GM23248 (cell line): ENCODE results near the gene MYL12B. TPM values are rescaled to one million over a fixed set of nuclear protein-coding genes. Genes with fewer than 3 reads are reported as not detected.
A peak's percentile ranks its signal among the peaks of the same experiment; 100 is the strongest.

Source experiments
- DNase-seq: peaks from one replicate; pipeline ENCODE4 v3.0.0-alpha.2; 2015
- H2AFZ ChIP-seq: fragments of 200-600 bp; sonication (generic); 2 replicates; pipeline ENCODE4 v1.6.1; 2016; ENCODE audit warnings: antibody characterized with exemption
- H3F3A ChIP-seq: fragments of 200-600 bp; sonication (generic); 2 replicates; pipeline ENCODE4 v1.6.1; 2016; ENCODE audit warnings: mild to moderate bottlenecking, antibody characterized with exemption, mixed run types; ENCODE audit not compliant: insufficient read depth
- H3K27ac ChIP-seq: fragments of 200-600 bp; sonication (generic); 2 replicates; pipeline ENCODE4 v1.5.1; 2016; ENCODE audit warnings: mild to moderate bottlenecking
- H3K27me3 ChIP-seq: fragments of 200-600 bp; sonication (generic); replicated peaks from 2 replicates; pipeline ENCODE4 v1.6.1; 2016; ENCODE audit warnings: mild to moderate bottlenecking; ENCODE audit not compliant: insufficient read depth
- H3K36me3 ChIP-seq: fragments of 200-600 bp; sonication (generic); 2 replicates; pipeline ENCODE4 v1.6.1; 2016; ENCODE audit warnings: low read depth, mild to moderate bottlenecking
- H3K4me1 ChIP-seq: fragments of 200-600 bp; sonication (generic); 2 replicates; pipeline ENCODE4 v1.6.1; 2016; ENCODE audit warnings: mild to moderate bottlenecking; ENCODE audit not compliant: insufficient read depth
- H3K4me2 ChIP-seq: fragments of 200-600 bp; sonication (generic); one replicate; pipeline ENCODE4 v1.6.1; 2016; ENCODE audit warnings: mild to moderate bottlenecking; ENCODE audit not compliant: unreplicated experiment
- H3K4me3 ChIP-seq: fragments of 200-600 bp; sonication (generic); 2 replicates; pipeline ENCODE4 v1.5.1; 2016; ENCODE audit warnings: mild to moderate bottlenecking
- H3K79me2 ChIP-seq: fragments of 200-600 bp; sonication (generic); 2 replicates; pipeline ENCODE4 v1.6.1; 2016; ENCODE audit warnings: mild to moderate bottlenecking; ENCODE audit not compliant: insufficient read depth
- H3K9ac ChIP-seq: fragments of 200-600 bp; sonication (generic); 2 replicates; pipeline ENCODE4 v1.6.1; 2016; ENCODE audit warnings: mild to moderate bottlenecking
- H3K9me2 ChIP-seq: fragments of 200-600 bp; sonication (generic); 2 replicates; pipeline ENCODE4 v1.6.1; 2016; ENCODE audit warnings: mixed run types, mild to moderate bottlenecking, moderate library complexity; ENCODE audit not compliant: insufficient read depth
- H3K9me3 ChIP-seq: fragments of 200-600 bp; sonication (generic); one replicate; pipeline ENCODE4 v1.6.1; 2017; ENCODE audit warnings: low read depth
- H4K20me1 ChIP-seq: fragments of 200-600 bp; sonication (generic); 2 replicates; pipeline ENCODE4 v1.6.0; 2016; ENCODE audit not compliant: insufficient read depth
- EZH2 ChIP-seq: fragments of 200-600 bp; sonication (generic); IDR thresholded peaks from 2 replicates; pipeline ENCODE4 v1.6.1; 2018; ENCODE audit warnings: antibody characterized with exemption, mild to moderate bottlenecking; ENCODE audit not compliant: insufficient read depth, poor library complexity, severe bottlenecking
- EZH2phosphoT487 ChIP-seq: fragments of 200-600 bp; sonication (generic); IDR thresholded peaks from 2 replicates; pipeline ENCODE4 v1.6.1; 2018; ENCODE audit warnings: antibody characterized with exemption, moderate library complexity, mild to moderate bottlenecking, low read depth; ENCODE audit not compliant: insufficient read depth
- WGBS, 2 experiments: methylation state at CpG; one replicate each; pipeline ENCODE4 v1.1.6; 2015 to 2017; ENCODE audit warnings: low lambda C conversion rate in 2 of 2, low coverage in 1 of 2; ENCODE audit errors: missing lambda C conversion rate in 2 of 2; 5-methylcytosine and 5-hydroxymethylcytosine counted together
- in situ Hi-C: fragments of 300-500 bp; cut with MboI; formaldehyde crosslinking; loops from 2 replicates; pipeline ENCODE4 v1.15.0; 2020
- polyA plus RNA-seq: library from polyadenylated mRNA; unstranded; fragments of >200 nt; fragmentation: Nextera tagmentation; extraction: Ambion mirVana; gene quantifications from 2 replicates; pipeline ENCODE4 v1.2.1, GENCODE V29; 2016
- total RNA-seq: library from RNA; depleted of rRNA; stranded (reverse); fragments of >200 nt; shearing (Covaris generic); gene quantifications from 2 replicates; pipeline ENCODE4 v1.2.3, GENCODE V29; 2014

Gene MYL12B
- total and polyA plus RNA-seq, 2 experiments from 2014 or later: 614 to 1,219 TPM

DNA sequence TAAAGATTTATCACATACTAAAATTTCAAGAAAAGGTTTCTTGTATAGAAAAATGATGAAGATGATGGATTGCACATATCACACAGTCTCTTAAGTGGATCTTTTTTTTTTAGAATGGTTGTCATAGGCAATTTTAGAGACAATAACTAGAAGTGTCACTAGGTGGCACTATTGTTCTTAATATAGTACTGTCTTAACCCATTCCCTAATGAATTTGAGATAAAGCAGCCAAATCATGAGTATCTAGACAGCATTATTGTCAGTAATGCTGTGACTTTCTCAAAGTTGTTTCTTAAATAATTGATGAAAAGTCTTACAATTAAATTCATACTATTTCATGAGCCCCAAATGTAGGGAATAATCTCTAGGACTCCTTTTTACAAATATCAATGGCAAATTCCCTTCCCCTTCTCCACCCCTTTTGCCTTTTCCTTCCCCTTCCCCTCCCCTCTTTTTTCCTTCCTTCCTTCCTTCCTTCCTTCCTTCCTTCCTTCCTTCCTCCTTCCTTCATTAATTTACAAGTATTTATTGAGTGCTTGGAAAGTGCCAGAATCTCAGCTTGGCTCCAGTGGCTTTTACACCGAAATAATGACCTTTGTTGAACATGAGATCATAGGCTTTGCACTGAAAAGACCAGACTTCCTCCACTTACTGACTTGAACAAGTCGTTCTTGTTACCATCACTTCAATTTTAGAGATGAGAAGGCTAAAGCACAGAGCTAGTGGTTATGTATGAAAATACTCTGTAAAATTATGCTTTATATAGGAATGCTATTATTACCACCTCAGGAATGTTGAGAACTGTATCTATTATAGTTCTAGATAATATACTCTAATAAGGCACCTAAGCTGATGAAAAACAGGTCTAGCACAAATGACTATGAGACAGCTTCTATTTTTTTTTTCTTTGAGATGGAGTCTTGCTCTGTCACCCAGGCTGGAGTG, 19.8 kb downstream of the MYL12B start:
- Histone ChIP-seq H3K36me3 (peaks cover 27% of the 10 kb centered on the region), H3F3A (peaks cover 25% of the 10 kb centered on the region), H3K4me2 (no peak overlapping the region), H3K4me1 (peaks cover 6% of the 10 kb centered on the region), H3K79me2 (peaks cover 29% of the 10 kb centered on the region), H3K27me3 (no peaks in the 10 kb centered on the region), H3K27ac (no peak overlapping the region), H3K9me3 (no peaks in the 10 kb centered on the region), H3K9me2 (no peaks in the 10 kb centered on the region), H2AFZ (no peak overlapping the region), H3K4me3 (no peak overlapping the region), H4K20me1 (no peaks in the 10 kb centered on the region), H3K9ac (peak overlapping the region; percentile 27; the same call in 1 of the 2 replicates)
- in situ Hi-C loops: loop anchor here (5.0 to 25.0 kb wide), 4 partner anchors 303 to 706 kb away; no protein-coding TSS in a partner anchor
- TF ChIP-seq EZH2phosphoT487: no peak
- TF ChIP-seq EZH2: no peak
- whole genome bisulfite sequencing, 2 experiments: 7 to 8% methylated on average over 2 of the region's 2 CpGs
- peak; percentile 81 for DNase-seq

DNA sequence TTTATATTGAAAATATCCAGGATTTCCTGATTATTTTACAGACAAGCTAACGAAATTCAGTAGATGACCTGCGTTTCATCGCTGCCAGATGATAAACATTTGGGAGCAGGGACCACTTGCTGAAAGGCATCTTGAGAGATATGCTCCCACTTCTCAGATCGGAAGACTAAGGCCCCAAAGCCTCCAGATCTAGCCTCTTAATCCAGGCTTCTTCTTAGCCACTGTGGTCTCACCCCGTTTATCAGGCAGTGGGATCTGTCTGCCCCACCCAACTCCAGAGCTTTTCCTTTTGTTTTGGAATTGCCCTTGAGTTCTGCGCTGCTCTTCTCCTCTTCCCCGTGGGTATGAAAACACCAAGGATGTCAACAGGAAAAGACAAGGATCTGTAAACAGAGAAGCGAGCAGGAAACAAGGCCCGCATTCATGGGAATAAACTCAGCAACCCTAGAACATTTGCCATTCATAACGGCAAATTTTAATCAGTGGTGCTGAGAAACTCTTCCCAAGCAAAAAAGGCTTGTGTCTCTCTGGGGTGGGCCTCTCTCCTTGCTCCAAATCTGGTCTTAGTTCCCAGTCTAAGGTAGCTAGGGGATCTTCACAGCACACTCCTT, 21.4 kb downstream of the MYL12B start:
- Histone ChIP-seq H3K27me3 (no peaks in the 10 kb centered on the region), H3F3A (peaks cover 24% of the 10 kb centered on the region), H4K20me1 (no peaks in the 10 kb centered on the region), H3K9ac (no peak overlapping the region), H3K4me3 (no peak overlapping the region), H3K4me1 (peaks cover 6% of the 10 kb centered on the region), H3K27ac (no peak overlapping the region), H3K79me2 (peaks cover 12% of the 10 kb centered on the region), H2AFZ (no peak overlapping the region), H3K36me3 (peaks cover 11% of the 10 kb centered on the region), H3K9me3 (no peaks in the 10 kb centered on the region), H3K9me2 (no peaks in the 10 kb centered on the region), H3K4me2 (no peak overlapping the region)
- no peak for TF ChIP-seq EZH2
- no peak for TF ChIP-seq EZH2phosphoT487
- DNase-seq: no peak
- in situ Hi-C loops: loop anchor here (5.0 to 25.0 kb wide), 4 partner anchors 301 to 704 kb away; no protein-coding TSS in a partner anchor
- 83 to 86% methylated on average over 10 of the region's 10 CpGs for WGBS, 2 experiments

DNA sequence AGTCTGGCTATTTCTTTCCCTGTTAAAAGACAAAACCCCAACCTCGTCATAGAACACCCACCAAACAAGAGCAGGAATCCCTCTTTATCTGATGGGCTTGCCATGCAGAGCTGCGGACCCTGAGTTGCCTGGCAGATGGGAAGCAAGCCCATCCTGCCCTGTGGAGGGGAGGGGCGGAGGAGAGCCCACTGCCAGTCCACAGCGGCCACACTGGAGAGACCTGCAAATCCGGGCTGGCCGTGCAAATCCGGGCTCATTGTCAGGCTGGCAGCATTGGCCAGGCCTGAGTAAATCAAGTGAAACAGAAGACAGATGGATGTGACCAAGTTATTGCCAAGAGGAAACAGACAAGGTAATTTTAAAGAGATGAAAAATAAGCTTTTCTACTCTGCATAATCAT, 22.0 kb downstream of the MYL12B start:
- WGBS, 2 experiments: 87 to 89% methylated on average over 7 of the region's 7 CpGs
- no peak overlapping the region for H3K4me3 ChIP-seq
- no peak overlapping the region for H3K4me2 ChIP-seq
- TF ChIP-seq EZH2 (no peak), EZH2phosphoT487 (no peak)
- H3K9me2 ChIP-seq: no peaks in the 10 kb centered on the region
- H3K9me3 ChIP-seq: no peaks in the 10 kb centered on the region
- peaks cover 6% of the 10 kb centered on the region for H3K4me1 ChIP-seq
- no peaks in the 10 kb centered on the region for H4K20me1 ChIP-seq
- H3K79me2 ChIP-seq: peaks cover 7% of the 10 kb centered on the region
- H3K27me3 ChIP-seq: no peaks in the 10 kb centered on the region
- in situ Hi-C loops: loop anchor here (5.0 to 25.0 kb wide), 4 partner anchors 301 to 703 kb away; no protein-coding TSS in a partner anchor
- H2AFZ ChIP-seq: no peak overlapping the region
- H3K9ac ChIP-seq: no peak overlapping the region
- no peak overlapping the region for H3K27ac ChIP-seq
- peaks cover 5% of the 10 kb centered on the region; the same call in 1 of the 2 replicates for H3K36me3 ChIP-seq
- H3F3A ChIP-seq: peaks cover 18% of the 10 kb centered on the region
- no peak for DNase-seq

DNA sequence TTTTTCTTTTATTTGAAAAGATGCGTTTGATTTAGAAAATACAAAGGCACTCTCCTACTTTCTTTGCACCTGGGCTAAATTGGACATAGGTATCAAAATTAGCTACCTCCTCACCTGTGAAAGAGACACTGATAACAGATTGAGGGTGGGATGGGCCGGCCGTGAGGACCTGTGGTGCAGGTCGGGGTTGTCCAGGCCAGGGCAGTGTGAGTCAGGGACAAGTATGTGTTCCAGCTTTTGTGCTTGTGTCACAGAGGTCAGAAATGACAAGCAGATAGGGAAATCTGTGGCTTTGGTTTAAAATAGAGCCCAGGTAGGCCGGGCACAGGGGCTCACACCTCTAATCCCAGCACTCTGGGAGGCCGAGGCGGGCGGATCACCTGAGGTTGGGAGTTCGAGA, 22.6 kb downstream of the MYL12B start:
- Histone ChIP-seq H3F3A (peaks cover 12% of the 10 kb centered on the region), H2AFZ (no peak overlapping the region), H4K20me1 (no peaks in the 10 kb centered on the region), H3K36me3 (no peaks in the 10 kb centered on the region), H3K27ac (no peak overlapping the region), H3K9ac (no peak overlapping the region), H3K4me1 (peaks cover 6% of the 10 kb centered on the region), H3K79me2 (0 out of 2 replicates have a peak, but pooled peaks cover under 1% of the 10 kb centered on the region), H3K4me2 (no peak overlapping the region), H3K4me3 (no peak overlapping the region), H3K9me3 (no peaks in the 10 kb centered on the region), H3K27me3 (no peaks in the 10 kb centered on the region), H3K9me2 (no peaks in the 10 kb centered on the region)
- TF ChIP-seq EZH2 (no peak), EZH2phosphoT487 (no peak)
- in situ Hi-C loops: loop anchor here (5.0 to 25.0 kb wide), 4 partner anchors 300 to 703 kb away; no protein-coding TSS in a partner anchor
- 84 to 92% methylated on average over 9 of the region's 9 CpGs for WGBS, 2 experiments
- DNase-seq: no peak
